8988T (cell line): ENCODE results near the gene SYNGAP1.
"Not testable (repeated sequence)": the region's sequence is repeated elsewhere in the genome, so short reads cannot be mapped to it uniquely, and the experiment has no call there.

Source experiments
- DNase-seq: peaks from one replicate; pipeline ENCODE4 v3.0.0; 2011

The SYNGAP1 gene

DNA sequence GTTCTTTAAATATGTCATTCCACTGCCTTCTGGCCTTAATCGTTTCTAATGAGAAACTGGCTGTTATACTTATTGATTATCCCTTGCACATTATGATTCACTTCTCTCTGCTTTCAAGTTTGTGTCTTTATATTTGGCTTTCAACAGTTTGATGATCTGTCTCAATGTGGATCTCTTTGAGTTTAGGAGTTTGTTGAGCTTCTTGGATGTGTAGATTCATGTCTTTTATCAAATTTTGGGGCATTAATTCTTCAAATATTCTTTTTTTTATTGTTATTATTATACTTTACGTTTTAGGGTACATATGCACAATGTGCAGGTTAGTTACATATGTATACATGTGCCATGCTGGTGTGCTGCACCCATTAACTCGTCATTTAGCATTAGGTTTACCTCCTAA is 63.8 kb downstream of the SYNGAP1 start:
- DNase-seq = no peak

DNA sequence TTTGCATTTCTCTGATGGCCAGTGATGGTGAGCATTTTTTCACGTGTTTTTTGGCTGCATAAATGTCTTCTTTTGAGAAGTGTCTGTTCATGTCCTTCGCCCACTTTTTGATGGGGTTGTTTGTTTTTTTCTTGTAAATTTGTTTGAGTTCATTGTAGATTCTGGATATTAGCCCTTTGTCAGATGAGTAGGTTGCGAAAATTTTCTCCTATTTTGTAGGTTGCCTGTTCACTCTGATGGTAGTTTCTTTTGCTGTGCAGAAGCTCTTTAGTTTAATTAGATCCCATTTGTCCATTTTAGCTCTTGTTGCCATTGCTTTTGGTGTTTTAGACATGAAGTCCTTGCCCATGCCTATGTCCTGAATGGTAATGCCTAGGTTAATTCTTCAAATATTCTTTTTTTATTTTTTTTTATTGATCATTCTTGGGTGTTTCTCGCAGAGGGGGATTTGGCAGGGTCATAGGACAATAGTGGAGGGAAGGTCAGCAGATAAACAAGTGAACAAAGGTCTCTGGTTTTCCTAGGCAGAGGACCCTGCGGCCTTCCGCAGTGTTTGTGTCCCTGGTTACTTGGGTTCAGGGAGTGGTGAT is 64.9 kb downstream of the SYNGAP1 start:
- not testable (repeated sequence) for DNase-seq

DNA sequence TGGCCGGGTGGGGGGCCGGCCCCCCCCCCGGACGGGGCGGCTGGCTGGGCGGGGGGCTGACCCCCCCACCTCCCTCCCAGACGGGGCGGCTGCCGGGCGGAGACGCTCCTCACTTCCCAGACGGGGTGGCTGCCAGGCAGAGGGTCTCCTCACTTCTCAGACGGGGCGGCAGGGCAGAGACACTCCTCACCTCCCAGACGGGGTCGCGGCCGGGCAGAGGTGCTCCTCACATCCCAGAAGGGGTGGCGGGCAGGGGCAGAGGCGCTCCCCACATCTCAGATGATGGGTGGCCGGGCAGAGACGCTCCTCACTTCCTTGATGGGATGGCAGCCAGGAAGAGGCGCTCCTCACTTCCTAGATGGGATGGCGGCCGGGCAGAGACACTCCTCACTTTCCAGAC is 65.8 kb downstream of the SYNGAP1 start:
- DNase-seq = not testable (repeated sequence)

DNA sequence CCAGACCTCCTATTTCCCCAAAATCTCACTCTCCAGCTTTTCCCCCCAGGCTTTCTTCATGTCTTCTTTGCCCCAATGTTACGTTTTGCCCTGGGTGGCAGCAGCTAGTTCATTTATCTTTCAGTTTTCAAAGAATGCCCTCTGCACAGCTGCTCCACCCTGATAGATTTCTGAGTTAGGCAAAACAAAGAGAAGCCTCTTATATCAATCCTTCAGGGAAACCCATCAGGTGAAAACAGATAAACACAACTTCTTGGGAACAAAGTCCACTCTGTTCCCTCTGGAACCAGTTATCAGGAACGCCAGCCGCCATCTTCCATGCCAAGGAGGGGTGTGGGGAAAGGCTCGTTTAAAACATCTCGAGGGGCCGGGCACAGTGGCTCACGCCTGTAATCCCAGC is 68.5 kb downstream of the SYNGAP1 start:
- no peak for DNase-seq

DNA sequence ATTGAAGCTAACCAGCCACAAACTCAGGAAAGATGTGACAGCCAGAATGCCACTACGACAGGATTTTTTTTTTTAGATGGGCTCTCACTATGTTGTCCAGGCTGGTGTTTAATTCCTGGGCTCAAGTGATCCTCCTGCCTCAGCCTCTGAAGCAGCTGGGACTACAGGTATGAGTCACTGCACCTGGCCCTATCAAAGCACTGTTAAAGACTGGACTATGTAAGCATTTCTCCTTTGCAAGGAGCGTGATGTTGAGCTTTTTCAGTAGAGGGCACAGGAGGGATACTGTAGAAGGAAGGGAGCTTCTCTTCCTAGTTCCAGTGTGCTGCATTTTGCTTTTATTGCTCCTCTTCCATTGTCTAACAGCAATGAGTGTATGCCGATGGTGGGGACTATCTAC is 70.3 kb downstream of the SYNGAP1 start:
- DNase-seq = no peak

- no peak for DNase-seq
These were observed 70.8 kb downstream of the SYNGAP1 start for GRCh38 chr6:33490621-33491020.

GRCh38 chr6:33492093-33492492 is 72.2 kb downstream of the SYNGAP1 start:
- DNase-seq = no peak

- no peak for DNase-seq
These were observed 77.3 kb downstream of the SYNGAP1 start for GRCh38 chr6:33497157-33497556.

GRCh38 chr6:33502486-33502885 is 82.6 kb downstream of the SYNGAP1 start:
- DNase-seq = no peak

DNA sequence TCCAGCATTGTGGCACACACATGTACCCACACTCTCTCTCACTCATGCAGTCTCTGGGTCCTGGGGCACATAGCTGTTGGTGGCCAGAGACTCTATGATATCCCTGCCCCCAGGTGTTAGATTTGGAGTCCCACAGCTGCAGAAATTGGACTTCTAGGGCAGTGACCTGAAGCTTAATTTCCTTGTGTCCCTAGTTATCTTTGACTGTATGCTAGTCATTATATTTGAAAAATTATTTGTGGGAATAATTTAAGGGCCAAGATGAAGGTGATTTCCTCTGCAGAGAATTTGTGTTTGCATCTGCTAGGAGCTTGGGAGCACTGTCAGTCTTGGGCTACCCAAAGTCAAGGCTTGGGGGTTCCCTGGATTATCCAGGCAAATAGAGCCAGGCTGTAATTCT is 84.6 kb downstream of the SYNGAP1 start:
- DNase-seq = no peak
